GM21390 (cell line): Measurements from ENCODE around the gene MOCS2.

Experiments used
- ATAC-seq: cut with Tn5 transposase; IDR thresholded peaks from one replicate; pipeline ENCODE4 v1.9.1; 2021; ENCODE audit not compliant: unreplicated experiment

Gene MOCS2

DNA sequence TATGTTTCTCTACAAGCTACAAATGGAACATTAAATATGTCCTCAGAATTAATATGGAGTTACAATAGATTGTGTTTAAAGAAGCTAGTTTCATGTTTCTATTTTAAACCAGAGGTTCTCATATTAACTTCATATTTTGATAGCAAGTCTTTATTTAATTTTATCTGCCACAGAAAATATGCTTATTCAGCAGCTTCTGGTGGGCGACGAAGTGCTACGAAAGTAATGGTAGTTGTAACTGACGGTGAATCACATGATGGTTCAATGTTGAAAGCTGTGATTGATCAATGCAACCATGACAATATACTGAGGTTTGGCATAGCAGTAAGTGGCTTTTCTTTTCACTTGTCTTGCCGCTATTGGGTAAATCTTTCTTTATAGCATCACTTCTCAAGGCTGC is 54.2 kb downstream of the MOCS2 start:
- ATAC-seq: no peak

DNA sequence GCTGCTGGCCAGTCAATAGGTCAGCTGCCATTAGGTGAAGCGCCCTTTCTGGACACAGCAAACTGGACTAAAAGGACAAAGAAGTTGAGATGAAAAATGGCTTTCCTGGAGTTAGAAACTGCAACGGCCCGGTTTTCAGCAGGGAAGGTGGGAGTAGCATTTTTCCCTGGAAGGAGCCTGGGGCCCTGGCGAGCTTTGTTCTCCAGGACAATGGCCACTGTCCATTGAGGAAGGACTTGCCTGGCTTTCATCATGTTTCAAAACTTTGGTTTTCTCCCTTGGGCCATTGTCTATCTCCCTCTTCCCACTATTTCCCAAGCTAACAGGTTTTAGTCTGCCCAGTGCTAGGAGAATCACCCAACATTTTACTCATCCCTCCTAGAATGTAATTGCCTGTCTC is 56.2 kb downstream of the MOCS2 start:
- ATAC-seq: no peak

DNA sequence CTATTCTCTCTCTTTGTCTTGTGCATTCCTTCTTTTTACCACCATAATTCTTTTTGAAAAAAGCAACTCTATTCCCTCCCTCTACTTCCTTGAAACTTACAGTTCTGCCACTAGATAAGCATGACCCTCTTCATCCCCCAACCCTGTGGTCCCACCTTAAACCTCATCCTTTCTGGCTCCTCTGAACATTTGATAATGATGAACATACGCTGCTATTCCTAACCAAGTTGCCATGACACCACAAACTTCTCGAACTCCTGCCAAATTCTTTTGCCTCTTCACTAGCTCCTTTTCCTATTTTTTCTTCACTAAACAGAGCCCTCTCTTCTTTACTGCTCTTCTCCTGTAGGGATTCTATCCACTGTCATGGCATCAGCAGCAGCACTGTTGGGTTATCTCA is 57.1 kb downstream of the MOCS2 start:
- ATAC-seq: no peak

DNA sequence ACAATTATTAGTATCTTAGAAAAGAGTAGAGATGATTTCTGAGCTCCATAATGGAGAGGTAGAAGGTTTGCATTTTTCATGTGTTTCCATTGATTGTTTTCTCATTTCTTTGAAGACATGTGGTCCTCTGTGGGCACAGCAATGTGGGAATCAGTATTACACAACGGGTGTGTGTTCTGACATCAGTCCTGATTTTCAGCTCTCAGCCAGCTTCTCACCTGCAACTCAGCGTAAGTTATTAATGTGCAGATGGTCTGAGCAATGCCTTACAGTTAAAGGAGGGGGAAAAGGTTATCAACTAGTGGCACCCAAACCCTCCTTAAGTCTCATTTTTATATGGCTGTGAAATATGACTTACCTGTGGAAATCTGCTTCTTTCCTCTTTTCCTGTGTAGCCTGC is 61.3 kb downstream of the MOCS2 start:
- no peak for ATAC-seq
